GM19025 (cell line): Measurements from ENCODE around the gene GPR132.

Source experiments
- ATAC-seq: cut with Tn5 transposase; IDR thresholded peaks from one replicate; pipeline ENCODE4 v1.9.1; 2021; ENCODE audit warnings: mild to moderate bottlenecking, low read depth, moderate library complexity; ENCODE audit not compliant: unreplicated experiment

Gene GPR132

DNA sequence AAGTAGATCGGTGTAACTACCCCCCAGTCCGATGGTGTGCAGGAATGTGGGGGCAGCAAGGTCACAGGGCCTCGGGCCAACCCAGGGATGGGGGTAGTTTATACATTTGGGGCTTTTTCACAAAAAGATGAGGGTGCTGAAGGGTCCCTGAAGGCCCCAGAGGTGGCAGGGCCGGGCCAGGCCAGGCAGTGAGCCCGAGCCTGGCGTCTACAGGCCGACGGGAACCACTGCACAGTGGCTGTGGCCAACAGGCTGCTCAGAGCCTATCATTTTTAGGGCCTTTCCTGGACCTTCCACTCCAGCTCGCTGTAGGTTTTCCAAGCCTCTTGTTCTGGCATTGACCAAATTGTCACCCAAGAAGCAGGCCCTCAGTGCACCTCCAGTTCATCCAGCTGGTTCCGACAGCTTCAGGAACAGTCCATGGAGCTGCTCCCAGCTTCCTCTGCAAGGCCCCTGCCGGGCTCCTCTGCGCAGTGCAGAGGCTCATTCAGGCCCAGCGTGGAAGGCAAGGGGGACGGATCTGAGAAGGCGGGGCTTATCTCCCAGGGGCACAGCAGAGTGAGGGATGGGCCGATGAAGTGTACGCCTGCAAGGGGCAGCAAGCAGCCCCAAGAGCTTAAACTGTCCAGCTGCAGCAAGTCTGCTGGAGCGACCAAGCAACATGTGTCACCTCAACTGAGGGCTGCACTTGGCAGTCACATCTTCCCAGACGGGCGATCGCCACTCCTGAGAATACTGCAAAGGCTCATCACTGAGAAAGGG lies 58.2 kb downstream of the GPR132 start:
- ATAC-seq = no peak

DNA sequence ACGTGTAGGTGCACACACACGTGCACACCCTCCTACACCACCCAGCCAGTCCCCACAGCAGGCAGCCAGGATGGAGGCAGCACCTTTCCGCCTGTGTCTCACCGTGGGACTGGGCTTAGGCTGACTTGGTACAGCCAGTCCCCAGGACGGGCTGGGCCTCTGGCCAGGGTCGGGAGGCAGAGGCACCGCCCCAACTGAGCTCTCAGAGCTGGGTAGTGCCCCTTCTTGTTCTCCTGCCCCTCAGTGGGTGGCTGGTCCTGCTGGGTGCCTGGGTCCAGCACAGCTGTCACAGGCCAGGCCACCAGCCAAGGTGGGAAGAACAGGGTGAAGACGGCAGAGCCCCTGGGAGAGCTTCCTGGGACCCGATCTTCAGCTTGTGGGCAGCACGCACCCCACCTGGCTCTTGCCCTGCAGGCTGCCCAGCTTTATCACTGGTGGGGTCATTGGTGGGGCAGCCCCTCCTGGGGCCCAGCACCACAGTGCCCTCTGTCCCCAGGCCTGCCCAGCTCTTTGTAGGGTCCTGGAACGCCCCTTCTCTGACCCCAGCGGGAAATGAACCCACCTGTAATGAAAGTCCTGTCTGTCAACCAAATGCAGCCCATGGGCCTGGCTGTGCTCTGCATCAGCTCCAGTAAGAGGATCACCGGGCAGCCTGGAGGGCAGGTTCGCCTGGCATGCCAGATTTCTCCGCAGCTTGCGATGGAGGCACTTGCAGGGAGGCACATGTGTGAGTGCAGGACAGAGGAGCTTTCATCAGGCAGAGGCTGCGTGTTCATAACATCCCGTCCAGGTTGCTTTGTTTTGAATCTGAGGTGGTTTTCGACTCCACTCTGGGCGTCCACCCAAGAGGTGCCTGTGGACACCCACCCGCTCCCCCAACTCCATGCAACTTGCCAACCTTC lies 59.0 kb downstream of the GPR132 start:
- ATAC-seq = no peak

DNA sequence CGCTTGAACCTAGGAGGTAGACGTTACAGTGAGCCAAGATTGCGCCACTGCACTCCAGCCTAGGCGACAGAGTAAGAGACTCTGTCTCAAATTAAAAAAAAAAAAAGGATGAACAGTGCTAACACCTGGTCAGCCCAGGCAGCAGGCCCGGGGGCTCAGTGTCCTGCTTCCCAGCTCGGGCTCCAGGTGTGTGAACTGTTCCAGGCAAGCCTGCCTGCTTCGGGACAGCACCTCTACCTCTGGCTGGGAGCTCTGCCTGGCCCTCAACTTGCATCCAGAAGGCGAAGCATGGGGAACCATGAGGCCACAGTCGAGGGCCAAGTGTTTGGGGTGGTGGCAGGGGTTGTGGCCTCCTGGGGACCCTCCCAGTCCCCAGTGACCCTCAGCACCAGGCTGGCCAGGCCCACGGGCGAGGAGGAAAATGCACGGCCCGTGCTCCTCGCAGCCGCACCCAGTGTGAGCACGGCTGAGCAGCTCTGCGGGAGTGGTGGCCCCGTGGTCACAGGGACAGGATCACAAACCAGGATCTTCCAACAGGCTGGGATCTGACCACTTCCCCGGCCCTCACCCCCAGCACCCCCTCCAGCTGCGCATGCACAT lies 59.8 kb downstream of the GPR132 start:
- no peak for ATAC-seq
